ENCODE results near the gene DUSP22. TPM values are rescaled to one million over a fixed set of nuclear protein-coding genes. Genes with fewer than 3 reads are reported as not detected.

DUSP22 gene
- total RNA-seq, 1 experiment from 2014 or later, result 16.0 TPM

DNA sequence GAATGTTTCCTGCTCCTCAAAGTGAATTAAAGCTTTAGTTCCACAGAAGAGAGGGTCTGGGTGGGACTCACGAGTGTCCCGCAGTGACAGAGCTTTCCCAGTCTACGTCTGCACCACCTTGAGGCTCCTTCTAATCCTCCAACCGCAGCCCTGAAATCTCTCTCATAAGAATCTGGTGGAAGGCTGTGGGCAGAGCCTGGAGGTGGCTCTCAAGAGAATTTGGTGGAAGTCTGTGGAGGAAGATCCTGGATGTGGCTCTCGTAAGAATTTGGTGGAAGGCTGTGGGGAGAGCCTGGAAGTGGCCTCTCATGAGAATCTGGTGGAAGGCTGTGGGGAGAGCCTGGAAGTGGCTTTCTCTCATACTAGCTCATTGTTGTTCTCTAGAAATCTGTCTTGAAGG, 13.8 kb upstream of the DUSP22 start:
- Histone ChIP-seq H3K36me3 (ENCODE audit: insufficient read depth, low read length, poor library complexity, severe bottlenecking) (no peaks in the 10 kb centered on the region), H3K27ac (ENCODE audit: low read depth, low read length, poor library complexity, severe bottlenecking) (no peak overlapping the region), H3K9me3 (ENCODE audit: low read depth, low read length, poor library complexity, severe bottlenecking) (peaks cover 16% of the 10 kb centered on the region), H3K4me3 (ENCODE audit: low read depth, low read length, poor library complexity, severe bottlenecking) (no peak overlapping the region), H3K27me3 (replicated peaks; ENCODE audit: insufficient read depth, low read depth, low read length, poor library complexity) (no peaks in the 10 kb centered on the region), H3K4me1 (ENCODE audit: insufficient read depth, low read length, poor library complexity, severe bottlenecking) (no peaks in the 10 kb centered on the region)
- BruUV-seq (replicated peaks), result no TSS peak
- intact Hi-C loops (cut with micrococcal nuclease; ENCODE audit: unreplicated experiment), result no loop called here
- CTCF ChIA-PET, result no interaction called here
- no peak for TF ChIP-seq EZH2 (IDR thresholded peaks at IDR 0.05; ENCODE audit: borderline replicate concordance, low read depth, low read length, poor library complexity, severe bottlenecking)
- TF ChIP-seq, protein P1, sequence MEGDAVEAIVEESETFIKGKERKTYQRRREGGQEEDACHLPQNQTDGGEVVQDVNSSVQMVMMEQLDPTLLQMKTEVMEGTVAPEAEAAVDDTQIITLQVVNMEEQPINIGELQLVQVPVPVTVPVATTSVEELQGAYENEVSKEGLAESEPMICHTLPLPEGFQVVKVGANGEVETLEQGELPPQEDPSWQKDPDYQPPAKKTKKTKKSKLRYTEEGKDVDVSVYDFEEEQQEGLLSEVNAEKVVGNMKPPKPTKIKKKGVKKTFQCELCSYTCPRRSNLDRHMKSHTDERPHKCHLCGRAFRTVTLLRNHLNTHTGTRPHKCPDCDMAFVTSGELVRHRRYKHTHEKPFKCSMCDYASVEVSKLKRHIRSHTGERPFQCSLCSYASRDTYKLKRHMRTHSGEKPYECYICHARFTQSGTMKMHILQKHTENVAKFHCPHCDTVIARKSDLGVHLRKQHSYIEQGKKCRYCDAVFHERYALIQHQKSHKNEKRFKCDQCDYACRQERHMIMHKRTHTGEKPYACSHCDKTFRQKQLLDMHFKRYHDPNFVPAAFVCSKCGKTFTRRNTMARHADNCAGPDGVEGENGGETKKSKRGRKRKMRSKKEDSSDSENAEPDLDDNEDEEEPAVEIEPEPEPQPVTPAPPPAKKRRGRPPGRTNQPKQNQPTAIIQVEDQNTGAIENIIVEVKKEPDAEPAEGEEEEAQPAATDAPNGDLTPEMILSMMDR (conservative IDR thresholded peaks at IDR 0.05; ENCODE audit: low read depth, low read length), result no peak
- POLR2A ChIA-PET (ENCODE audit: low non-redundant PET), result no interaction called here
- DNase-seq (ENCODE audit: low spot score), result no peak

DNA sequence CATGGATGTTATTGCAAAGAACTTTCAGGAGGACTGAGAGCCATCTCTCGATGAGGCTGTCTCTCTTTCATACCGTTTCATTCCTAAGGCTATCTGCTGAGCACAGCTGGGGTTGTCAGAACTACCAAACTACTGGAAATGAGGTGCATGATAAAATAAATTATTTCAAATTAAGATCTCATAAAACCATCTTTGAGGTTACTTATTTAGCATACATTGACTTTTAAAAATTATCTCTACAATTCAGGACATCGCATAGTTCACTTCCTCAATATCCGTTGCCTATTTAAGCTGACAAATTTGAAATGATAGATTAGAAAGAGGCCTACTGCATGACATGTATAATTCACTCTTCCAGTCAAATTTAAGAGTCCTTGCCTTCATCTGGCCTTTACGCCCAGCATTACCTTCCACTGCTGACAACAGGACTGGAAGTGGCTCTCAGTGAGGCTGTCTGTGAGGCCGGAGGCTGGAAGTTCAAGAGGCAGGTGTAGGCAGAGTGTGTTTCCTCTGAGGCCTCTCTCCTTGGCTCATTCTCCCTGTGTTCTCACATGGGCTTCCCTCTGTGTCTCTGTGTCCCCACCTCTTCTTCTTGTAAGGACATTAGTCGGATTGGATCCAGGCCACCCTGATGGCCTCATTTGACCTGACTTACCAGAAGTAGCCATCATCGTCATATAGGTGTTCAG, 12.8 kb upstream of the DUSP22 start:
- no peak for DNase-seq (ENCODE audit: low spot score)
- no TSS peak for BruUV-seq (replicated peaks)
- no peak overlapping the region for H3K27ac ChIP-seq (ENCODE audit: low read depth, low read length, poor library complexity, severe bottlenecking)
- intact Hi-C loops (cut with micrococcal nuclease; ENCODE audit: unreplicated experiment), result no loop called here
- ChIA-PET CTCF (no interaction called here), POLR2A (ENCODE audit: low non-redundant PET) (no interaction called here)
- H3K36me3 ChIP-seq (ENCODE audit: insufficient read depth, low read length, poor library complexity, severe bottlenecking), result no peaks in the 10 kb centered on the region
- TF ChIP-seq, protein P1 (conservative IDR thresholded peaks at IDR 0.05; ENCODE audit: low read depth, low read length), result no peak
- TF ChIP-seq EZH2 (IDR thresholded peaks at IDR 0.05; ENCODE audit: borderline replicate concordance, low read depth, low read length, poor library complexity, severe bottlenecking), result no peak
- peaks cover 10% of the 10 kb centered on the region for H3K9me3 ChIP-seq (ENCODE audit: low read depth, low read length, poor library complexity, severe bottlenecking)
- no peaks in the 10 kb centered on the region for H3K27me3 ChIP-seq (replicated peaks; ENCODE audit: insufficient read depth, low read depth, low read length, poor library complexity)
- H3K4me1 ChIP-seq (ENCODE audit: insufficient read depth, low read length, poor library complexity, severe bottlenecking), result no peaks in the 10 kb centered on the region
- no peak overlapping the region for H3K4me3 ChIP-seq (ENCODE audit: low read depth, low read length, poor library complexity, severe bottlenecking)

DNA sequence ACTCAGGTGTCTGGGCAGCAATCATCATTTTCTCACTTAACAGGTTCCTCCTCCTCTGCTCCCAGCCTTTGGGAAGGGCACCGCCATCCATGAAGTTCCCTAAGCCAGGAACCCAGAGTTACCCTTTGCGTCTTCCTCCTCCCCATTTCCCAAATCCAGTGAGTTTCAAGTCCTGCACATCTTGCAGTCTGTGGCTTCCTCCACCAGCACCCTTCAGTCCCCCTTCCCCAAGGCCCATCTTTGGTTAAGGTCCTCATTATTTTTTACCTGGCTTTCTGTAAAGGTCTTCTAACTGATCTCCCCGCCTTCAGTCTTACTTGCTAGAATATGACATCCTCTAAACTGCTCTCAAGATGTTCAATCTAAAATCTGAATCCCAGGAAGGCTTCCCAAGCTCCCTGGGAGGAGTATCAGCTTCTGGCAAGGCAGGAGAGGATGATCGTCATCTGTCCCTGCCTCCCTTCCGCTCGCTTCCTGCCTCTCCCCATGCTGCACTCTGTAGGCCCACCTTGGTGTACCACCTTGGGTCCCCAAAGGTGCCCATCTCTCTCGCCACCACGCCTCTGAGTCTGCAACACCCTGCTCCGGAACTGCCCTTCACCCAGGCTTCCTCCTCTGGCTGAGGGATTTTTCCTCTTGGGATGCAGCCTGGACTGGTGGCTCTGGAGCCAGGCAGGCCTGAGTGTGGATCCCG, 11.4 kb upstream of the DUSP22 start:
- Histone ChIP-seq H3K27ac (ENCODE audit: low read depth, low read length, poor library complexity, severe bottlenecking) (no peak overlapping the region), H3K36me3 (ENCODE audit: insufficient read depth, low read length, poor library complexity, severe bottlenecking) (no peaks in the 10 kb centered on the region), H3K4me3 (ENCODE audit: low read depth, low read length, poor library complexity, severe bottlenecking) (no peak overlapping the region), H3K4me1 (ENCODE audit: insufficient read depth, low read length, poor library complexity, severe bottlenecking) (no peaks in the 10 kb centered on the region), H3K9me3 (ENCODE audit: low read depth, low read length, poor library complexity, severe bottlenecking) (peaks cover 10% of the 10 kb centered on the region), H3K27me3 (replicated peaks; ENCODE audit: insufficient read depth, low read depth, low read length, poor library complexity) (no peaks in the 10 kb centered on the region)
- BruUV-seq (replicated peaks), result no TSS peak
- DNase-seq (ENCODE audit: low spot score), result no peak
- ChIA-PET POLR2A (ENCODE audit: low non-redundant PET) (no interaction called here), CTCF (no interaction called here)
- TF ChIP-seq, protein P1 (conservative IDR thresholded peaks at IDR 0.05; ENCODE audit: low read depth, low read length), result no peak
- no peak for TF ChIP-seq EZH2 (IDR thresholded peaks at IDR 0.05; ENCODE audit: borderline replicate concordance, low read depth, low read length, poor library complexity, severe bottlenecking)
- intact Hi-C loops (cut with micrococcal nuclease; ENCODE audit: unreplicated experiment), result no loop called here
